ENCODE results near the gene APOD.

DNA sequence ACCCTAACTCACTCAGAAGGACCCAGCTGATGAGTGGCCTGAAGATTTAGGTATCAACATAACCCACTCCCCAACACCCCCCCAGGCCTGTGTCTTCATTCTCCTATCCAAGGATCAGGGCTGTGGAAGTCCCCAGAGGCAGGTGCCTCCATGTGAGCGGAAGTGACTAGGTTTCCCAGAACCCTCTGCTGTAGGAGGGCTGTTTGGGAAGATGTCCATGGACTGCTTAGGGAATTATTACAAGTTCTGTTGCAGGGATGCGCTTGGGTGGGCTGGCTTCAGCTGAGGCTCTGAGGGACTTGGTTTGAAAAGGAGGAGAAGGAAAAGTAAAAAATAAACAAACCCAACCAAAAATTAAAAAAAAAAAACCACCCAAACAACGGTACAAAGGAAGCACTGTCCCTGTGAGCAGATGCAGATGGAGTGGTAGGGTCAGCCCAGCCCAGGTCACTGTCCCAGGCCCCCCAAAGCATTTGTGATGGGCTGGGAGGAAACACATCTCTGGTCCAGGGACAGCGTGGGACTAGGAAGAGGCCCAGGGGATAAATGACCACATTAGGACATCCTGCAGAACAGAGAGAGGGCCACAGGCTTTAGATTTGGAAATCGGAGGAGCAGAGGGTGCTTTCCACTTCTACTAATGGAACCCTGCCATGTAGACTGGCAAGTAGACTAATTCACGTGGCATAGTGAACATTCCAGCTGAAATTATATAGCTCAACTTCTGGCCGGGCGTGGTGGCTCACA is 12.2 kb upstream of the APOD start:
- TF ChIP-seq POLR2A (IDR thresholded peaks at IDR 0.05; ENCODE audit: low read length) (no peak), GATA1 (IDR thresholded peaks at IDR 0.05; ENCODE audit: low read depth, low read length) (no peak)
